NCI-H146 treated with DMSO at 0.1 percent for 48 hours (cell line): ENCODE measurements around the gene ASTL.
"Not testable (repeated sequence)": the region's sequence is repeated elsewhere in the genome, so short reads cannot be mapped to it uniquely, and the experiment has no call there.

Experiments
- DNase-seq: peaks from one replicate; lab custom pipeline; 2025; ENCODE audit not compliant: unreplicated experiment; lab: John Stamatoyannopoulos, UW

The ASTL gene

DNA sequence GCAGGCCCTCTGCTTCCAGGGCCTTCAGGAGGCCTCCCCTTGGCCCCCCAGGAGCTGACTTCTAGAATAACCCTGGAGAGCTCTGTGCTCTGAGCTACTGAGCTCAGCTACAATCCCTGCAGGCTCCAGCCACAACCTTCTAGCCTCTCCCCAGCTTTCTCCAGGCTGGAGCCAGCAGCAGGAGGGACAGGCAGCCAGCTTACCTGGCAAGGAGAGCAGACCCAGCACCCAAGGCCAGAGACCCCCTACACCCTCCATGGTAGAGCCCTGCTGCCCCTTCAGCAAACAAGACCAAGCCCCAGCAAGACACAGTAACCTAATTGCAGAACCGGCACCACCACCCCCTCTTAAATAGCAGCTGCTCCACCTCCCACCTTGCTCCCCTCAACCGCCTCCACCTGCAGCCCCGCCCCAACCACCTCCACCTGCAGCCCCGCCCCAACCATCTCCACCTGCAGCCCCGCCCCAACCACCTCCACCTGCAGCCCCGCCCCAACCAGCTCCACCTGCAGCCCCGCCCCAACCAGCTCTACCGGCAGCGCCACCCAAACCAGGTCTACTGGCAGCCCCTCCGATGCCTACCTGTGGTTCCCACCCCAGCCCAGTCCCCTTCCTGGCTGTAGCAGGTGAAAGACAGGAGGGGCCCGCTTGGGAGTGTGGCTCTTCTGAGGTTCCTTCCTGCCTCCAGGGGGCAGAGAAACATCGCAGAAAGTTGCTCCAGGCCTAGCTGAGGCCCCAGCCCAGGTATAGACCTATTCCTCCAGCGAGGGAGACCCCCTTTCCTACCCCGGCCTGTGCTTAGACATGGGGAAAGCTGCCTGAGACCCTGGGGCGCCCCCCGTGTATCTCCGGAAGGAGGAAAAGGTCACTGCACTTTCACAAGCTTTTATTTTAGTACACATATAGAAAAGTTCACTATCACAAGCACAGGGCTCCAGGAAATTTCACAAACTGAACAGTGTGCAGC, at the start of gene ASTL:
Gene ASTL (minus strand): TSS at position 324 of the 967 bp plus-strand sequence. CDS start 66 bp downstream, at position 258.
- DNase-seq = peak; percentile 72

DNA sequence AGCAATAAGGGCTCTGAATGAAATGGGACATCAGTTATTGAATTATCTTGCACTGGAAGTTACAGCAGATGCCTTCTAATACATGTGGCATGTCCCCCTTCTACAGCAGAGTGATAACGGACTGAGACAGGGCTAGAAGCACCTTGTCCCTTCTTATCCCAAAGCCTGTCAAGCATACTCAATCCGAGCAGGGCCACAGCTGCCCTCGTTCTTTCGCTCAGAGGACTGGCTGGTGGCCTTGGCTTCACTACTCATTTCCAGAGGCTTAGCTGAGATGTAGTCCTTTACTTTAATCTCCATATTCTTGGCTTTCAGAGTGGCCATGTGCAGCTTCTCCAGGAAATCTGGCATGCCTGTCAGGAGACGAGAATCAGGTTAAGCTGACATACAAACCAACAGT, 48.3 kb upstream of the ASTL start:
- no peak for DNase-seq

DNA sequence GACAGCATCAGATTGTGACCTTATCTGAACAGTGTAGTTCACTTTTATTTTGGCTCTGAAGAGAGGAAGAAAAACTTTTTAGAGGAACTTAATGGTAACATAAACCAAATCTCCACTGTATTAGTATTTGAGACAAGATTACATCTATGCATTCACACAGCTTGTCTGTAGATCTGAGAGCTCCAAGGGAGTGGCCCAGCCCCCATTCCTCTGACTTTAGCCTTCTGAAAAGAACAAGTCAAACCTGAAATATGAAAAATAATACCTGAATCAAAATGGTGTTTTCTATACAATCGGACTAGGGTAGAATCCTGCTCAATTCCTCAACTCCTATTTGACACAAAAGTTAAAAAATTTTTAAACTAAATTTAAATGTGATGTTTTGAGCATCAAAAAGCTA, 47.2 kb upstream of the ASTL start:
- DNase-seq = no peak

DNA sequence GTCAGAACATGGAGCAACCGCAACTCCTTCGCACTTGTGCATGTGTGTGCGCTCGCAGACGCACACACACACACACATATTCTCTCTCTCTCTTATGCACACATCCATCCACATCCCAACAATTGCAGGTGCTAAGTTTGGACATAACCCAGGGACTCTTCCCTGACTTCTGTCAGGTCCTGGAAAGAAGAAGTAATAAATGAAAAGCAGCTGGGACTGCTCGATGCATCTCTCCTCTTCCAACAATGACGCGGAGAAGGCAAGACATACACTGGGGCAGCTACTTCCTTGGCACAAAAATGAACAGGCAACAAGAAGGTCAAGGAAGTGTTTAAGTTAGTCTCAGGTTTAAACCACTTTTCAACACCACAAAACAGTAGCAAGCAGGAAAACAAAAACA, 46.7 kb upstream of the ASTL start:
- DNase-seq = no peak

DNA sequence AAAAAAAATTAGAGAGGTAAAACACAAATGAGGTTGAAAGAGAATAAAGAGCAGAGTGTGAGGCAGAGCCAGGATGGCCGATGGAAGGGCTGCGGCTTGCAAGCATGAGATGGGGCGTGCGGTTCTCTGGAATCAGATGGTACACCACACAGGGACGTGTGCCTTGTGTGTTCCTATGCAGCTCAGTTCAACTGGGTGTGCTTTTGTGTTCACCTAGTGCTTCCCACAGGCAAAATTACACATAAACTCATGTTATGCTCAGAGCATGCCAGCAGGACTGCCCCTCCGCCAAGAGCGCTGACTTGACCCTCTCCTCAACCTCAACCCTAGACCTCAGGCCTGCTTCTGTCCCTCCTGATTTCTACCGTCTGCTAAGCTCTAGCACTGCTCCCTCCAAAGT, 45.9 kb upstream of the ASTL start:
- DNase-seq = no peak

DNA sequence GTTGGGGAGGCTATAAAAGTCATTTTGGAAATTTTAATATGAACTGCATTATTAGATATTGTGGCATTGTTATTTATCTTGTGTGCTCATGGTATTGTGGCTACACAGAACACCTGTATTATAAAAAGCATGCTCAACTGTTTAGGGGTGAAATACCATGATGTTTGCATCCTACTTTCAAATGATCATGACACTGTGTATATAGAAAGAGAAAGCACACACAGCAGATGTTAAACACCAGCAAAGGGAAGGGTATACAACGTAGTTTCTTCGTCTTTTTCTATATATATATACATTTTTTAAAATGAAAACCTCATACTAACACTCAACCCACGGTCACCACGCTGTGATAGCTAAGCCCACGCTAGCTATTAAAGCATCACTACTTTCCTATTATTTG, 43.2 kb upstream of the ASTL start:
- no peak for DNase-seq

DNA sequence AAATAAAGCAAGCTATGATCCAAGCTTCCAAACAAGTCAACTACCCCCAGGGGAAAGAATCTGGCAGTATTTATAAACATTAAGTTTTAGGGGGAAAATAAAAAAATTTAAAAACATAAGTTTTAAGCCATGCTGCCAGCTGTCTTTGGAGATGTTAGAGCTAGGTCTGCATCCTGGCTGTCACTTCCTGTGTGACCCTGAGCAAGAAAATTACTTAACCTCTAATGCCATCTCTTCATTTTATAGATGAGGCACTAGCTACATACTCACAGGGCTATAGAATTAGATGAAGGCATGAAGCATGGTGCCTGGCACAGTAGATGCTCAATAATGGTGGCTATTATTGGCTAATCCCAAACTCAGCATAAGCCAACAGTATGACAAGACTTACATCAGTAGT, 42.2 kb upstream of the ASTL start:
- no peak for DNase-seq

DNA sequence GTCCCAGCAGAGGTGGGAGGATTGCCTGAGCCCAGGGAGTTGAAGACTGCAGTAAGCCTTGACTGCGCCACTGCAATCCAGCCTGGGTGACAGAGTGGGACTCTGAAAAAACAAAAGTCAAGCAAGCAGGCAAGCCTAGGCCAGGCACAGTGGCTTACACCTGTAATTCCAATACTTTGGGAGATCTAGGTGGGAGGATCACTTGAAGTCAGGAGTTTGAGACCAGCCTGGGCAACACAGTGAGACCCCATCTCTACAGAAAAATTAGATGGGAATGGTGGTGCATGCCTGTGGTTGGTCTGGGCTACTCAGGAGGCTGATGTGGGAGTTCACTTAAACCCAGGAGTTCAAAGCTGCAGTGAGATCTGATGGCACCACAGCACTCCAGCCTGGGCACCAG, 41.7 kb upstream of the ASTL start:
- DNase-seq = no peak

DNA sequence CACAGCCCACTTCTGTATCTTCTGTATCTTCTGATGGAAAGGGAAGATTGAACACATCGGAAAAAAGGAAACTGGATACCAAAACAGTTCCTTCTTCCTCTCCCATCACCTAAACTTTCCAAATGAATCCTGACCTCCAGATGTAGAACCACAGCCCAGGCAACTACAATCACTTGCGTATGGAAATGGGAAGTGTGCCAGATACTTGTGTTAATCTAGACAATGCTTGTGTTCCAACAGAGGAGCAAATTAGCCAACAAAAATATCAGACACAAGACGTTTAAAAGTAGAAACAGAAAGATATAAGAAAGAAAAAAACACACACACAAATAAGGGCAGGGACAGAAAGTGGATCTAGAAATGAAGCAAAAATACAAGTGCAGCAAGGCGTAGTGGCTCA, 38.4 kb upstream of the ASTL start:
- DNase-seq = no peak

DNA sequence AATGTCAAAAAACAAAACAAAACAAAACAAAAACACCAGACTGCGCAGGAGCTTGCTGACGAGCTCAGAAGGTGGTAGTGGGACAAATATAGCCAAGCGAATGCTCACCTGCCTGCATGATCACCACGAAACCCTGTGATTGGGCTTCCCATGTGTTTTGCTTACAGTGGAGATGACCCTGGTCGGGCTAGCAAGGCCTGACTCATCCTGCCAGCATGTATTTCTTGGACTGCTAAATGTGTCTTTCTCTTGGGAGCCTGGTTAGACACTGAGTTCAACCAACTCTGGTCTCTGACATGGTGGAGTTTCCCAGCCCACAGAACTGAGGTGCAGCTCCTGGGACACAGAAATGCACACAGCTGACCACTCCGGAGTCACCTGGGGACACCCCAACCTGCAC, 37.6 kb upstream of the ASTL start:
- no peak for DNase-seq

DNA sequence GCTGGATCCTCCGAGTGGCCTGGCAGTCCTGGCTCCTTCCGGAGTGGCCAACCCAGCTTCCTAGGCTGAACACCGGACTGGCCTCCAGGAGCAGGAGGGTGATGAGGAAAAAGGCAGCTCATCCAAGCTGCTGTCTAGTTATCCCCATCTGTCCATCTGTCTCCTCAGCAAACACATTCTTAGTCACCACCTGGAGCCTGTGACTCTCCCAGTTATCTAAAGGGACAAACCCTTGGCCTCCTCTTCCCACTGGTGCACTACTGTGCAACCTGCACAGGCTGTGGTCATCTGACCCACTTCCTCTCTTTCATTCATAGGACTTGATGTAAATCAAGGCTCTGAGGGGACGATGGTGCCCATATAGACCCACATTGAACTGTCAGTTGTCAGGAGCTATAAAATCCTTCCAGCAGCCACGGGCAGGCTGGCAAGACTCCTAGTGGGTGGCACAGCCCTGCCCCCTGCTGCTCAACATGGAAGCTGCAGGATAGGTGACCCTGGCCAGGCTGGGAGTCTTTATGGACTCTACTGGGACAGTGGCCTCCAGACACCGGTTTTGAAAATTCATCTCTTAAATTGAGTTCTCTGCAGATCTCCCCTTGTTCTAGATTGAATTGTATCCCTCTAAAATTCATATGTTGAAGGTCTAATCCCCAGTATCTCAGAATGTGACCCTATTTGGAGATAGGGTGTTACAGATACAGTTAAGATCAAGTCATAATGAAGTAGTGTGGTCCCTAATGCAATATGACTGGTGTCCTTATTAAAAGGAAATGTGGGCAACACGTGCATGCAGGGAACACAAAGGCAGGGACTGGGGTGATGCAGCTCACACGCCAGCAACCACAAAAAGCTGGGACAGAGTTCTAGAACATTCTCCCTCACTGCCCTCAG, 36.2 kb upstream of the ASTL start:
- DNase-seq = peak; percentile 45

DNA sequence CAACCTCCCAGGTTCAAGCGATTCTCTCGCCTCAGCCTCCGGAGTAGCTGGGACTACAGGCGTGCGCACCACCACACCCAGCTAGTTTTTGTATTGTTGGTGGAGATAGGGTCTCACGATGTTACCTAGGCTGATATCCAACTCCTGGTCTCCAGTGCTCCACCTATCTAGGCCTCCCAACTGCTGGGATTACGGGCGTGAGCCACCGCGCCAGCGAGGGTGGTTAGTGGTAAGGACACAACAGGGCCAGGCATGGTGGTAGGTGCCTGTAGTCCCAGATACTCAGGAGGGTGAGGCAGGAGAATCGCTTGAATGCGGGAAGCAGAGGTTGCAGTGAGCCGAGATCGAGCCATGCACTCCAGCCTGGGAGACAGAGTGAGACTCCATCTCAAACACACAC, 33.5 kb upstream of the ASTL start:
- DNase-seq = no peak

DNA sequence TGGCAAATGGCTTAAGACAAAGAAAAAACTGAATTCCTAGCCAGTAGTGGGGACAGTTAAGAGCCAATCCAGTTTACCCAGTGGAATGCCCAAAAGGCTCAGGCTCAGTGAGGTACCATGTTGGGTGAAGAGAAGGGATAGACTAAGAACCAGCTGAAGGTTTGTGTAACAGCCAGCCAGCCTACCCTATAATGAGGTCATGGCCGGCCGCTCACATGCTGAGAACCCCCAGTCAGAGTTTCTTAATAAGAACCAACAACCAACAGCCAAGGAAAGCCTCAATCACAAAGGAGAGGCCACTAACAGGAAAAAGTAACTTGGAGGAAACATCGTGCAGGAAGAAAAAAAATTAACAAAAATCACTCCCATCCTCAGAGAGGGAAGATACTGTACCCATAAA, 32.3 kb upstream of the ASTL start:
- DNase-seq = no peak

DNA sequence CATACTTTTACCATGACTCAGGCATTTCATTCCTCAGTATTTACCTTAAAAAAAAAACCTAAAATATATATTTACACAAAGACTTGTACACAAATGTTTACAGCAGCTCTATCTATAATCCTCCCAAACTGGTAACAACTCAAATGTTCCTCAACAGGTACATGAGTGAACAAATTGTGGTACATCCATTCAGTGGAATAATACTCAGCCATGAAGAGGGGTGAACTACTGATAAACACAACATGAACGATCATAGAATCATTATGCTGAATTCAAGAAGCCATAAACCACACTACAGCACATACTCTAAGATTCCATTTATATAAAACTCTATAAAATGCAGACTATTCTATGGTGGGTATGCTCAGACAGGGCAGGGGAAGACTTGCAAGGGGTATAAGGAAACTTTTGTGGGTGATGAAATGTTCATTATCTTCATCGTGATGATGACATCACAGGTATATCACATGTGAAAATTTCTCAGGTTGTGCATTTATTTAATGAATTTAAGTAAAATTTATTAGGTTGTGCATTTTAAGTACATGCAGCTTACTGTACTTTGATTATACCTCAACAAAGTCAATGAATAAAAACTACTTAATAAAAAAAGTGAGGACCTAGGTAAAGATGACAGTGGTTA, 31.7 kb upstream of the ASTL start:
- DNase-seq = no peak

DNA sequence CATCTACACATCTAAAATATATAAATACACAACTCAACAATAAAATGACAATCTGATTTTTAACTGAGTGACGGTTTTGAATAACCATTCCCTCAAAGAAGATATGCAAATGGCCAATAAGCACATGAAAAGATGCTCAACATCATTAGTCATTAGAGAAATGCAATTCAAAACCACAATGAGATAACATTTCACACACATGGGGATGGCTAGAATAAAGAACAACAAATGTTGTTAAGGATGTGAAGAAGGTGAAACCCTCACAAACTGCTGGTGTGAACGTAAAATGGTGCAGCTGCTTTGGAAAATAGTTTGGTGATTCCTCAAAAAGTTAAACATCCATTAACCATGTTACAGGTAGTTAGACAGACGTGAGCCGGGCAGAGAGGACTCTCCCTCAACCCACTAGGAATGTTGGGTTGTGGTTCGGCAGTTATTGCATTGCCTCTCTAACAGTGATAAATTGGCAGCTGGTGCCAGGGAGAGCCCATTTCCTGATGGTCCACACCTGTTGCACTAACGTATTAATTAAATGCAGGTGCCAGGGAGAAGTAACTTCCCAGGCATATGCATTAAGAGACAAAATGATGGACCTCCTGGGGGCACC, 29.2 kb upstream of the ASTL start:
- DNase-seq = no peak

DNA sequence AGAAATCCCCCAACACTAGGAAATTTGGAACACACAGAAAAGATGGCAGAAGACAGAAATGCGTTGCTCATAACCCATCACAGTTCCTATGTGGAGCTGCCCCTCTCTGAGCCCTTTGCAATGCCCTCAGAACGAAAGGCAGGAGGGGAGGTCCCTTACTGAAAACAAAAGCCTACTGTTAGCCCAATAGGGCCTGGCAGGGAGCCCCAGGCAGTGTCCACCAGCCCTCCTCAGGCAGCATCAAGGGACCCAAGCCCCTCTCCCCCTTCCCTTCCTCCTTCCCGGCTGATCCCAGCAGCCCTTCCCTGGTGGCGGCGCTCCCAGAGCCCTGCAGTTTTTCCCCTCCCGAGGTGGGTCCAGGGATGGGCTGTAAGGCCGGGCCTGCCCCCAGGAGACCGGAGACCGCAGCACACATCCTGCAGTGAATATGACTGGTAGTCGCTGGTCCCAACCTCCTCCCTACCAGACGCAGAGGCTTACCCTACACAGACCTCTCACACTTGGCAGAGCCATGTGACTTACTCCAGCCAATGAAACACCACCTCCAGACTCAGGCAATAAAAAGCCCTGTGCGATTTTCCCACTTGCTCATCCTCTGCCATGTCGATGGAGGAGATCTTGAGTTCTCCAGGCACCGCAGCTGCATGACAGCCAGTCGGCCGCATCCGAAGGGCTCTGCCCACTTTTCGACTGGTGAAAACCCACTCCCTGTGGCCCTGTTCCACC, 26.3 kb upstream of the ASTL start:
- no peak for DNase-seq

DNA sequence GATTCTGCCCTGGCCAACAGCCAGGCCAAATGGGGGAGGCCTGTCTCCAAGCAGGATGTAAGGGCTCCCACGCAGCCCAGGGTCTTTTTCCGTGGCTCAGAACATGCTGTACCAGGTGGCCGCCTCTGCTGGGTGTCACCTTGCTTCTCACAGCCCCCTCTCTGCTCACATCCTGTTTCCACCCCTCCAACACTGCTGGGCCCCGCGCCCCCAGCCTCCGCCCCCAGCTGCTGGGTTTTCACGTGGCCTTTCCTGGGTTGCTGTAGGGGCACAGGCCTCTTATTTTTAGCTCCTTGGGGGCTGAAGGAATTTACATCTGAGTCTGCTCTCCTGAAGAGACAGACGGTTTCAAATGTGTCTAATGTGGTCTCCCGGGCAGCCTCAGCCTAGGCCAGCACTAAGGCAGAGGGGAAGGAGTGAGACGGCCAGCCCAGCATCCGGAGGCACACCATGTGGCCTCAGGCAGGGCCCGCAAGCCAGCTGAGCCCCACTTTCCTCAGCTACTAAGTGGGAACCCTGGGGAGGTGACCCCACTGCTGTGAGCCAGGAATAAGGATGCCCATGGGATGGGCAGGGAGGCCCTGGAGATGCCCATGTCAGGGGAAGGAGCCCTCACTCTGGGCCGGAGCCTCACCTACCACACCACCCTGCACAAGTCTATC, 25.6 kb upstream of the ASTL start:
- no peak for DNase-seq

DNA sequence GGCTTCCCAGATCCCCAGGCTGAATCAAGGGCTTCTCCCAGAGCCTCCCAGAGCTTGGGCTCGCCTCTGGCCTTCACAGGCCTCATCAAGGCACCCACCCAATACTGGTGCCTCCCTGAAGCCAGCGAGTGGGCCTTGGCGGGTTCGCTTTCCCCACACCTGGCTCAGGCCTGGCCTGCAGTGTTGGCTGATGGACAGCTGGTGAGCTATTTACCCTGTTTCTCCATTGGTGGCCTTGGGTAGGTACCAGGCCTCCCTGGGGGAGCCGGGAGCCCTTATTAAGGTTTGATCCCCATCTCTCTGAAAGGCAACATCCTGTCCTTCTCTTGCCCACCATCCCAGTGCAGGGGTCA, 25.1 kb upstream of the ASTL start:
- no peak for DNase-seq

DNA sequence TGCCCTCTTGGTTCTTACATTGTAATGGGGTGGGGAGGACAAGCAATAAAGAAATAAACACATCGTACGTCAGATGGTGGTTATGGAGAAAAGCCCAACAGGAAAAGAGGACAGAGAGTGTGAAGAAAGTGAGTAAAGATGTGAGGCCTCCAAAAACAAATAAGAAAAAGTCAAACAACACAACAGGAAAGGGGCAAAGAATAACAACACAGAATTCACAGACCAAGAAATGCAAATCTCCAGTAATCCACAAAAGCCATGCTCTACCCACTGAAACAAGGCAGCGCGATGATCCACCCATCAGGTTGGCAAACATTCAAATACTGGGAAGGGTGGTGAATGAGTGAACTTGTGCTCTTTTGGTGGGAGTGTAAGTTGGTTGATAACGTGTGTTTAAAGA, 23.6 kb upstream of the ASTL start:
- no peak for DNase-seq

DNA sequence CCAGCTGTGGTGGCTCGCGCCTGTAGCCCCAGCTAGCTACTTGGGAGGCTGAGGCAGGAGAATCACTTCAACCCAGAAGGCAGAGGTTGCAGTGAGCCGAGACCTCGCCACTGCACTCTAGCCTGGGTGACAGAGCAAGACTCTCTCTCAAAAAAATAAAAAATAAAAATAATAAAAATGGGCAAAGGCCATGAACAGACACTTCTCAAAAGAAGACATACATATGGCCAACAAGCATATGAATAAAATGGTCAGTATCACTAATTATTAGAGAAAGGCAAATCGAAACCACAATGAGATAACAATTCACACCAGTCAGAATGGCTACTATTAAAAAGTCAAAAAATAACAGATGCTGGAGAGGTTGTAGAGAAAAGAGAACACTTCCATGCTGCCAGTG, 22.1 kb upstream of the ASTL start:
- not testable (repeated sequence) for DNase-seq
